Spleen (tissue), 11 donors: ENCODE data around the gene PRKCA. TPM values are rescaled to one million over a fixed set of nuclear protein-coding genes. Genes with fewer than 3 reads are reported as not detected.

Experiments used
- DNase-seq: peaks from one replicate; pipeline ENCODE4 v3.0.0-alpha.2; 2020
- H3K27ac ChIP-seq, 8 donors: fragments of 200-600 bp; sonication (generic) in 7 of 8; 1 replicate in 4 of 8; 2 replicates in 4 of 8; pipeline versions ENCODE4 v1.5.0 to v1.8.0; 2016 to 2021; ENCODE audit warnings: inconsistent platforms in 4 of 8, mild to moderate bottlenecking in 4 of 8, moderate library complexity in 1 of 8
- H3K27me3 ChIP-seq, 7 donors: fragments of 200-600 bp; sonication (generic) in 6 of 7; replicated peaks in 1 of 7; 1 replicate in 4 of 7; 2 replicates in 3 of 7; pipeline versions ENCODE4 v1.5.0 to v1.8.0; 2016 to 2021; ENCODE audit warnings: inconsistent platforms in 3 of 7, mild to moderate bottlenecking in 1 of 7
- H3K36me3 ChIP-seq, 6 donors: fragments of 200-600 bp; sonication (generic) in 5 of 6; 1 replicate in 4 of 6; 2 replicates in 2 of 6; pipeline versions ENCODE4 v1.5.0 to v1.8.0; 2016 to 2021; ENCODE audit warnings: inconsistent platforms in 2 of 6
- H3K4me1 ChIP-seq, 6 donors: fragments of 200-600 bp; sonication (generic) in 5 of 6; 1 replicate in 3 of 6; 2 replicates in 3 of 6; pipeline versions ENCODE4 v1.5.0 to v1.8.0; 2016 to 2021; ENCODE audit warnings: inconsistent platforms in 3 of 6
- H3K4me3 ChIP-seq, 8 donors: fragments of 200-600 bp; sonication (generic) in 7 of 8; 1 replicate in 4 of 8; 2 replicates in 4 of 8; pipeline versions ENCODE4 v1.5.0 to v1.8.0; 2016 to 2021; ENCODE audit warnings: inconsistent platforms in 4 of 8, mild to moderate bottlenecking in 4 of 8, moderate library complexity in 2 of 8
- H3K9me3 ChIP-seq, 8 donors: fragments of 200-600 bp; sonication (generic) in 7 of 8; 1 replicate in 4 of 8; 2 replicates in 4 of 8; pipeline versions ENCODE4 v1.5.0 to v1.8.0; 2016 to 2021; ENCODE audit warnings: inconsistent platforms in 4 of 8
- CTCF ChIP-seq, 11 experiments: fragments of 200-600 bp in 7 of 11; fragments of 450-650 bp in 4 of 11; sonication (generic) in 4 of 11; IDR thresholded peaks in 8 of 11; conservative IDR thresholded peaks in 3 of 11; 1 replicate in 7 of 11; 2 replicates in 4 of 11; pipeline versions ENCODE4 v1.4.0 to v1.8.0; 2016 to 2021; ENCODE audit warnings: antibody characterized with exemption in 11 of 11, inconsistent platforms in 4 of 11, mild to moderate bottlenecking in 1 of 11
- POLR2A ChIP-seq, 3 donors: fragments of 450-650 bp; IDR thresholded peaks; one replicate each; pipeline ENCODE4 v1.5.1; 2017; ENCODE audit warnings: antibody characterized with exemption in 3 of 3, mild to moderate bottlenecking in 1 of 3
- POLR2AphosphoS5 ChIP-seq, 3 donors: sonication (generic); formaldehyde crosslinking; IDR thresholded peaks; one replicate each; pipeline ENCODE4 v1.5.1; 2017; ENCODE audit warnings: antibody characterized with exemption in 3 of 3
- WGBS, 5 donors: extraction: QIAGEN DNeasy Blood & Tissue Kit in 3 of 5; methylation state at CpG; one replicate each; pipeline versions ENCODE4 v1.1.5 to v1.1.7; 2013 to 2018; 5-methylcytosine and 5-hydroxymethylcytosine counted together
- intact Hi-C: fragments of 100-400 bp; cut with DNase I; formaldehyde crosslinking; loops from one replicate; pipeline ENCODE4 v1.15.0; 2023; ENCODE audit warnings: low total_unique reads
- polyA plus RNA-seq, 3 donors: library from polyadenylated mRNA; stranded (reverse); fragments of 200-250 nt; gene quantifications; one replicate each; pipeline ENCODE4 v1.2.1, GENCODE V29; 2013
- total RNA-seq, 7 donors: library from RNA; depleted of rRNA in 3 of 7; stranded (reverse); fragments of >200 nt in 3 of 7; fragmentation: NEBNext Ultra II Directional in 4 of 7; extraction: Animal tissue kit (Norgen Biotek cat#: 25700) in 4 of 7; gene quantifications; one replicate each; pipeline versions ENCODE4 v1.1.0 to v1.2.1, GENCODE V29; 2016 to 2021
- donor health status: healthy with polysubstance abuse.
- donor health status: DM: no; HTN: no; CAD: no; lungs with moderate emphysema.
- donor health status: DM: no; HTN: no; CAD: no.
- donor health status: Bipolar disorder and iron deficiency.
- donor health status: healthy.
- donor health status: DM: no; HTN: no; CAD: no.
- donor health status: DM: yes; HTN: yes; CAD: no.

The PRKCA gene
- total and polyA plus RNA-seq, 10 donors = 1.7 to 59.7 (median 31.2) TPM

- DNase-seq = no peak
- intact Hi-C loops = no loop called here
- WGBS, 5 donors = 77 to 82% (median 78%) methylated on average over 5 of the region's 5 CpGs
- no peaks in the 10 kb centered on the region for H3K27me3 ChIP-seq
- no peak overlapping the region for H3K27ac ChIP-seq
- peaks cover 0 to 6% (median 0%) of the 10 kb centered on the region in 6 donors for H3K4me1 ChIP-seq
- H3K9me3 ChIP-seq = no peaks in the 10 kb centered on the region
- H3K4me3 ChIP-seq = no peak overlapping the region
- no peaks in the 10 kb centered on the region for H3K36me3 ChIP-seq
- no peak for TF ChIP-seq CTCF (IDR thresholded peaks at IDR 0.05 in 8 of 11, conservative IDR thresholded peaks at IDR 0.05 in 3 of 11)
These were observed 177.8 kb downstream of the PRKCA start for GRCh38 chr17:66480243-66480642.

- Histone ChIP-seq H3K27ac (no peak overlapping the region), H3K27me3 (no peaks in the 10 kb centered on the region), H3K36me3 (no peaks in the 10 kb centered on the region), H3K4me3 (no peak overlapping the region), H3K4me1 (peaks cover 0 to 6% (median 0%) of the 10 kb centered on the region in 6 donors), H3K9me3 (no peaks in the 10 kb centered on the region)
- TF ChIP-seq CTCF (IDR thresholded peaks at IDR 0.05 in 8 of 11, conservative IDR thresholded peaks at IDR 0.05 in 3 of 11) = no peak
- no peak for TF ChIP-seq POLR2A (IDR thresholded peaks at IDR 0.05)
- TF ChIP-seq POLR2AphosphoS5 (IDR thresholded peaks at IDR 0.05) = no peak
- WGBS, 5 donors = 93 to 97% (median 95%) methylated on average over 7 of the region's 7 CpGs
- intact Hi-C loops = no loop called here
- no peak for DNase-seq
These were observed 178.4 kb downstream of the PRKCA start for GRCh38 chr17:66480802-66481201.

- peaks cover 0 to 6% (median 0%) of the 10 kb centered on the region in 6 donors for H3K4me1 ChIP-seq
- WGBS, 5 donors = 54 to 67% (median 64%) methylated on average over 8 of the region's 8 CpGs
- no peak overlapping the region for H3K4me3 ChIP-seq
- no peaks in the 10 kb centered on the region for H3K27me3 ChIP-seq
- DNase-seq = no peak
- H3K27ac ChIP-seq = no peak overlapping the region
- no peaks in the 10 kb centered on the region for H3K36me3 ChIP-seq
- H3K9me3 ChIP-seq = no peaks in the 10 kb centered on the region
- intact Hi-C loops = no loop called here
- TF ChIP-seq POLR2AphosphoS5 (IDR thresholded peaks at IDR 0.05) (no peak), POLR2A (IDR thresholded peaks at IDR 0.05) (no peak), CTCF (IDR thresholded peaks at IDR 0.05 in 8 of 11, conservative IDR thresholded peaks at IDR 0.05 in 3 of 11) (no peak)
These were observed 178.9 kb downstream of the PRKCA start for GRCh38 chr17:66481271-66481670.

GRCh38 chr17:66483906-66484305 lies 181.5 kb downstream of the PRKCA start:
- H3K4me3 ChIP-seq = no peak overlapping the region
- no peak for TF ChIP-seq CTCF (IDR thresholded peaks at IDR 0.05 in 8 of 11, conservative IDR thresholded peaks at IDR 0.05 in 3 of 11)
- no peaks in the 10 kb centered on the region for H3K36me3 ChIP-seq
- DNase-seq = no peak
- intact Hi-C loops = no loop called here
- WGBS, 5 donors = 68 to 85% (median 80%) methylated on average over 8 of the region's 8 CpGs
- H3K9me3 ChIP-seq = no peaks in the 10 kb centered on the region
- no peaks in the 10 kb centered on the region for H3K27me3 ChIP-seq
- no peak overlapping the region for H3K27ac ChIP-seq
- H3K4me1 ChIP-seq = peaks cover 0 to 6% (median 0%) of the 10 kb centered on the region in 6 donors
